AG04449 (cell line): Measurements from ENCODE around the gene RAB31.

Experiments
- CTCF ChIA-PET: fragments of 350-600 bp; formaldehyde crosslinking; extraction: SDS; loops from one replicate; lab custom pipeline; 2021; ENCODE audit warnings: antibody characterized with exemption; lab: Yijun Ruan, JAX
- POLR2A ChIA-PET: fragments of 400-600, 350-600 bp; formaldehyde crosslinking; extraction: SDS; loops from one replicate; lab custom pipeline; 2020; ENCODE audit warnings: antibody characterized with exemption, inconsistent platforms; lab: Yijun Ruan, JAX
- DNase-seq: peaks from one replicate; pipeline ENCODE4 v3.0.0-alpha.2; 2010; ENCODE audit warnings: low read depth, low spot score
- H3K4me3 ChIP-seq: 2 replicates; pipeline ENCODE4 v1.5.1; 2011; ENCODE audit warnings: low read depth, mild to moderate bottlenecking, control low read depth, low read length
- TF ChIP-seq, protein P1 (sequence below): IDR thresholded peaks from one replicate; pipeline ENCODE4 v1.5.1; 2011; ENCODE audit warnings: mild to moderate bottlenecking, moderate library complexity, low read length, control low read depth, inconsistent platforms; ENCODE audit not compliant: insufficient read depth; ENCODE audit errors: missing control alignments

RAB31 gene

DNA sequence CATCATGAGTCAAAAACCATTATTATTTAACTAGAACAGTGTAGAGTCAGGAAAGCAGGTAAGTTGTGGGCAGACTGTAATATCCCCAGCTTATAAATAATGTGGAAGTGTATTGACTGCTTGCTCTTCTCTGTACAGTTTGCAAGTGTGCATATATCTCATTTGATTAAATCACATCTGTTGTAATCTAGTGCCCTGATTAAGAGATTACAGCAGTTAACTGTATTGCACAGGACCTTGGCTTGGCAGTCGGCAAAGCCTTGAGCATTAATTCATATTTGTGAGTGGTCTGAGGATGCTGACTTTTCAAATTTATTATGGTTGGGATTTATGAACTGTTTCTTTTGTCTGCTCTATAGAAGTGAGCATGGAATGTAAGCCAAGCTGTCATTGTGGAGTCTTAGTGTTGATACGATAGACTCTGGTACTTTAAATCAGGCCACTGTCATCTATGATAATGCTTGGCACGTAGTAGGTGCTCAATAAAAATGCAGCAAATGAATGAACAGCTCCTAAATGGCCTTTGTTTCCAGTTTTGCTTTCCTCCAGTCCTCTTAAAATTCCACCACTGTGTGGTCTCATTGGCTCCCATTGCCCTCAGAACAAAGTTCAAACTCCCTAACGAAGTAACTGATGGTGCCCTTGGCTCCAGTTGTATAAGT, 48.3 kb downstream of the RAB31 start:
- ChIA-PET CTCF (interaction anchor here (0.9 to 2.5 kb wide), 4 partner anchors 9 to 79 kb away, joined by 3 to 8 read pairs (median 4); no protein-coding TSS in a partner anchor), POLR2A (no interaction called here)
- DNase-seq, result no peak
- TF ChIP-seq, protein P1, sequence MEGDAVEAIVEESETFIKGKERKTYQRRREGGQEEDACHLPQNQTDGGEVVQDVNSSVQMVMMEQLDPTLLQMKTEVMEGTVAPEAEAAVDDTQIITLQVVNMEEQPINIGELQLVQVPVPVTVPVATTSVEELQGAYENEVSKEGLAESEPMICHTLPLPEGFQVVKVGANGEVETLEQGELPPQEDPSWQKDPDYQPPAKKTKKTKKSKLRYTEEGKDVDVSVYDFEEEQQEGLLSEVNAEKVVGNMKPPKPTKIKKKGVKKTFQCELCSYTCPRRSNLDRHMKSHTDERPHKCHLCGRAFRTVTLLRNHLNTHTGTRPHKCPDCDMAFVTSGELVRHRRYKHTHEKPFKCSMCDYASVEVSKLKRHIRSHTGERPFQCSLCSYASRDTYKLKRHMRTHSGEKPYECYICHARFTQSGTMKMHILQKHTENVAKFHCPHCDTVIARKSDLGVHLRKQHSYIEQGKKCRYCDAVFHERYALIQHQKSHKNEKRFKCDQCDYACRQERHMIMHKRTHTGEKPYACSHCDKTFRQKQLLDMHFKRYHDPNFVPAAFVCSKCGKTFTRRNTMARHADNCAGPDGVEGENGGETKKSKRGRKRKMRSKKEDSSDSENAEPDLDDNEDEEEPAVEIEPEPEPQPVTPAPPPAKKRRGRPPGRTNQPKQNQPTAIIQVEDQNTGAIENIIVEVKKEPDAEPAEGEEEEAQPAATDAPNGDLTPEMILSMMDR, result no peak
- H3K4me3 ChIP-seq, result no peak overlapping the region

DNA sequence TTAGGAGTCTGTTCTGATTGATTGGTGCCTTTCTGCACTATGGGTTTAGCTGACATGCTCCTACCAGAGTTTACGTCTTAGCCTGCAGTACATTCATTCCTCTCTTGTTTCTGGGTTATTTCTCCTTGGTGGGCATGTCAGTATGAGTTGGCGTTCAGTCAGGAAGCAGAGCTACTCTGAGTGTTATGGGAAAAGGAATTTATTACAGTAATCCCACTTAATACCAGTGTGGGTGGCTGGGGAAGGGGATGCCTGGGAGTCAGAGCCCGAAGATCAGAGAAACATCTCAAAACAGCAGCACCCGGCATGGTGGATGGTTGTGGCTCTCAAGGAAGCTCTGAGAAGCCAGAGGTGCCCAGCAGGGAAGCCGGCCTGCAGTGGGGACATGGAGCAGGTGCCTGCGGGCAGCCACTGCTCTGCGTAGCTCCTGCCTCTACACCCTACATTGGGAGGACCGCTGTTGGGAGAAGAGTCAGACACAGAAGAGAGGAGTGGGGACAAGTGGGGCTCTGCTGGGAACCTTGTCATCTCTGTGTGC, 48.9 kb downstream of the RAB31 start:
- DNase-seq, result no peak
- CTCF ChIA-PET, result interaction anchor here (0.9 to 2.5 kb wide), 3 partner anchors 8 to 80 kb away, joined by 3 to 8 read pairs (median 3); no protein-coding TSS in a partner anchor
- no peak overlapping the region for H3K4me3 ChIP-seq
- POLR2A ChIA-PET, result no interaction called here
- TF ChIP-seq, protein P1, result no peak

DNA sequence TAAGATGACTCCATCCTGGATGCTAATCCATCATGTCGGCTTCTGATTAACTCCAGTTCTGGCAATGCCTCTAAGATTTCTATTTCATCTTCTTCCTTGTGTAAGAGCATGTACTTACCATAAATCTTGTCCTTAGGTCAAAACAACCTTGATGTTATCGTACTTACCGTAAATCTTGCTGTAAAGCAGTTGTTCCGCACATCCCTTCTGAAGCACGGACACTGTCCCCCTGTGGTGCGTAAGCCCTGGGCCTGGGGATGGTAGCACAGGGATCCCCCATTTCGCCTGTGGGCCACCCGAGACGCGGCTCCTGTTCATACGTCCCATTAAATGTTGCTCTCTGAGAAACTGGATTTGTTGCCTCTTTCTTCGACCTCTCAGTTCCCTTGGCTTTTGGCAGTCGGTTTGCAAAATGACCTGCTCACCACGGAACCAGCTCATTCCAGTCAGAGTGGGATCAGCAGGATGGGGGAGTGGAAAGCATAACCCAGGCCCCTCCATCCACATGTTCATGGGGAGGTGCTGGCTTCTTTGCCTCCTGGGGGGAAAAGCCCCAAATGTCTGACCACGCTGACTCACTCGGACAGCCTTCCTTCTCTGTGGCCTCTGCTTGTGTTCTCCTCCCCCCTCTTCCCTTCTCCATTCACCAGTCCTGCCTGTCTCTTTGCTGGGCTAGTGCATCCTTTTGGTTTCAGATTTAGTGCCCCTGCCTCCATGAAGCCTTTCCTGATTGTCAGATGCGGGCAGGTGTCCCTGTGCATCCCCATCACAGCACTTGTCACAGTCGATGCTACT, 49.9 kb downstream of the RAB31 start:
- TF ChIP-seq, protein P1, result no peak
- DNase-seq, result no peak
- ChIA-PET POLR2A (no interaction called here), CTCF (interaction anchor here (0.9 to 2.5 kb wide), 3 partner anchors 7 to 14 kb away, joined by 3 to 8 read pairs (median 4); no protein-coding TSS in a partner anchor)
- H3K4me3 ChIP-seq, result no peak overlapping the region; the same call in none of the 2 replicates

DNA sequence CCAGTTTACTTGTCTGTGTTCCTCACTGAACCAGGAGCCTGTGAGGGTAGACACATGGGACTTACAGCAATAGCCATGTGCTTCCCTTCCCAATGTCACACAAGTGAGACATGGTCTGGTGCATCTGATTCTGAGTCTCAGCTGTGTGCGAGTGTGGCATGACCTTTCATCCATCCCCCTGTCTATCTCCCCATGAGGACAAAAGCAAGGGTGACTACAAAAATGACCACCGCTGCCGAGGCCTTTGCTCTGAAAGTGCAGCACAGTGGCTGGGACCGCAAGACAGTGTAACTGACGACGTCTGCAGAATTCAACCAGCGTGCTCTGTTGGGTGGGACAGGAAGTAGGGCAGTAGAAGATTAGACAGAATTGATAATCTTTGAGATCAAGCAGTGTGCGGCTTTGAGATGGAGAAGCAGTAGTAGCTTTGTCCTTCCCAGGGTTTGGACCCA, 50.5 kb downstream of the RAB31 start:
- DNase-seq, result no peak
- CTCF ChIA-PET, result interaction anchor here (0.9 kb wide), 1 partner anchor 9 kb away, joined by 4 read pairs; no protein-coding TSS in a partner anchor
- TF ChIP-seq, protein P1, result no peak

DNA sequence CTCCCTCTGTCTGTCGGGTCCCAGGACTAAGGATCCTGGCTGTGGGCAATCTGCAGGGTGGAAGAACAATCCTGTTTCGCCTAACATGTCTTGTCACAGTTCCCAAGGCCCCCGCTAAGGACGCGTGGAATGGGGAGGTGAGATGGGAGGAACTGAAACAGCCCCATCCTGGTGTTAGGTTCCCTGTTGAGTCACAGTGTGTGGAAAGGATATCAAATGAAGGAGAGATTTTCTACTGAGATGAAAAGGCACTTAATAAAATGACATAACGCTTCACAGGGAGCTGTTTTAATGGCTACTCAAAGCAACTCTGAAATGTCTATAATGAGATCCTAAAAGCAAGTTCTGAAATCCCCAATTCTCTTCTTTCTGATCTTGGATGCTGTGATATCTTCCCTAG, 52.5 kb downstream of the RAB31 start:
- CTCF ChIA-PET, result interaction anchor here (3.6 kb wide), 1 partner anchor 11 kb away, joined by 26 read pairs; no protein-coding TSS in a partner anchor

More for the DNA sequence above, 50.5 kb downstream of the RAB31 start:
- no peak overlapping the region; the same call in none of the 2 replicates for H3K4me3 ChIP-seq
- POLR2A ChIA-PET, result no interaction called here

More for the DNA sequence above, 52.5 kb downstream of the RAB31 start:
- H3K4me3 ChIP-seq, result no peak overlapping the region
- DNase-seq, result no peak
- TF ChIP-seq, protein P1, result no peak
- POLR2A ChIA-PET, result no interaction called here
